ENCODE data around the gene BEX4. TPM values are rescaled to one million over a fixed set of nuclear protein-coding genes. Genes with fewer than 3 reads are reported as not detected.

Gene BEX4
- total and polyA plus RNA-seq, 2 of the 13 experiments (the other 11 are each of a cell fraction or from before 2014, with no cell fraction given), result not detected

- TF ChIP-seq ZNF20 (CRISPR knock-in tag; IDR thresholded peaks at IDR 0.05) (no peak), ZFY (CRISPR knock-in tag; IDR thresholded peaks at IDR 0.05) (no peak), POLR2AphosphoS2 (IDR thresholded peaks at IDR 0.05; ENCODE audit: low read depth, low read length) (no peak), NFIB (CRISPR knock-in tag; IDR thresholded peaks at IDR 0.05; ENCODE audit: borderline replicate concordance) (no peak), BCL6 (CRISPR knock-in tag; IDR thresholded peaks at IDR 0.05) (no peak), BRCA1 (CRISPR knock-in tag; IDR thresholded peaks at IDR 0.05) (no peak)
Observed at GRCh38 chrX:103250977-103251376, 36.1 kb downstream of the BEX4 start (continued).

- TF ChIP-seq FOSL2 (CRISPR knock-in tag; IDR thresholded peaks at IDR 0.05) (no peak), ZNF292 (CRISPR knock-in tag; IDR thresholded peaks at IDR 0.05; ENCODE audit: borderline replicate concordance, low read depth) (no peak), GATAD2A (CRISPR knock-in tag; IDR thresholded peaks at IDR 0.05) (no peak), MLLT10 (CRISPR knock-in tag; IDR thresholded peaks at IDR 0.05) (no peak), GFI1 (CRISPR knock-in tag; IDR thresholded peaks at IDR 0.05; ENCODE audit: borderline replicate concordance) (no peak), EEA1 (CRISPR knock-in tag; IDR thresholded peaks at IDR 0.05; ENCODE audit: borderline replicate concordance) (no peak), TAF1 (CRISPR knock-in tag; IDR thresholded peaks at IDR 0.05) (no peak), TBP (CRISPR knock-in tag; IDR thresholded peaks at IDR 0.05) (no peak), ZBTB49 (CRISPR knock-in tag; IDR thresholded peaks at IDR 0.05; ENCODE audit: borderline replicate concordance) (no peak), HES4 (CRISPR knock-in tag; IDR thresholded peaks at IDR 0.05; ENCODE audit: borderline replicate concordance) (no peak), BCL3 (CRISPR knock-in tag; IDR thresholded peaks at IDR 0.05) (no peak), MTA1 (CRISPR knock-in tag; IDR thresholded peaks at IDR 0.05; ENCODE audit: borderline replicate concordance) (no peak), ZBTB34 (CRISPR knock-in tag; IDR thresholded peaks at IDR 0.05) (no peak), ZNF282 (IDR thresholded peaks at IDR 0.05; ENCODE audit: partially characterized antibody) (no peak), ZNF879 (CRISPR knock-in tag; IDR thresholded peaks at IDR 0.05) (no peak), ZNF607 (CRISPR knock-in tag; IDR thresholded peaks at IDR 0.05; ENCODE audit: borderline replicate concordance) (no peak), ADNP (CRISPR knock-in tag; IDR thresholded peaks at IDR 0.05) (no peak)
- no peak overlapping the region for H3K9ac ChIP-seq (ENCODE audit: insufficient read depth, low read depth, low read length)
- no peak overlapping the region for H3K27ac ChIP-seq (ENCODE audit: extremely low read length, insufficient read depth, low read length)
- H2AFZ ChIP-seq (ENCODE audit: low read length), result no peak overlapping the region
- no peak for DNase-seq (ENCODE audit: low spot score)
- CTCF ChIA-PET (ENCODE audit: low intra/inter-chr PET ratio, low total read pairs), result no interaction called here
- H3K9me3 ChIP-seq (ENCODE audit: low read length), result no peaks in the 10 kb centered on the region
- 96% methylated on average over 8 of the region's 8 CpGs for WGBS (ENCODE audit: low lambda C conversion rate)
- in situ Hi-C loops (cut with HindIII; ENCODE audit: extremely low pct_ligation_motif_present, low pct_unique_long_range_greater_than_20kb) (no loop called here), intact Hi-C loops (cut with micrococcal nuclease; ENCODE audit: unreplicated experiment) (no loop called here)
- ATAC-seq, result no peak
- H3K36me3 ChIP-seq (replicated peaks in 1 of 2; ENCODE audit: control insufficient read depth in 1 of 2, insufficient read depth in 2 of 2, low read length in 2 of 2), result no peaks in the 10 kb centered on the region
- POLR2A ChIA-PET, result no interaction called here
- H3K4me2 ChIP-seq (ENCODE audit: low read depth, low read length), result peak overlapping the region; percentile 82
- BruUV-seq (replicated peaks), result no TSS peak
- no peaks in the 10 kb centered on the region for H3K79me2 ChIP-seq (ENCODE audit: insufficient read depth, low read length)
- no peaks in the 10 kb centered on the region for H3K27me3 ChIP-seq (ENCODE audit: control insufficient read depth in 1 of 2, insufficient read depth in 2 of 2, low read length in 2 of 2)
- H3K4me3 ChIP-seq (replicated peaks in 1 of 3; ENCODE audit: insufficient read depth in 1 of 3, low read depth in 2 of 3, low read length in 3 of 3), result peak overlapping the region in 1 of 3 experiments; percentile 75; a peak in 2 of 6 replicates
- H3K4me1 ChIP-seq (ENCODE audit: insufficient read depth, low read length), result peaks cover 42% of the 10 kb centered on the region
- FAIRE-seq, result no peak
- H4K20me1 ChIP-seq (ENCODE audit: insufficient read depth, low read length), result no peaks in the 10 kb centered on the region
Observed at GRCh38 chrX:103253608-103254007, 38.7 kb downstream of the BEX4 start.
